ENCODE measurements around the gene COA1.
"Not testable (repeated sequence)": the region's sequence is repeated elsewhere in the genome, so short reads cannot be mapped to it uniquely, and the experiment has no call there.

COA1 gene

GRCh38 chr7:43726466-43726865, 2.9 kb downstream of the COA1 start:
- no peak for DNase-seq

GRCh38 chr7:43725251-43725650, 4.1 kb downstream of the COA1 start:
- DNase-seq = no peak

- no peak for DNase-seq
Measured at GRCh38 chr7:43723007-43723341, 6.3 kb downstream of the COA1 start.

GRCh38 chr7:43721193-43721806, 8.0 kb downstream of the COA1 start:
- DNase-seq = no peak

- no peak for DNase-seq
Measured at GRCh38 chr7:43716598-43716997, 12.7 kb downstream of the COA1 start.

- DNase-seq = not testable (repeated sequence)
Measured at GRCh38 chr7:43715966-43716365, 13.4 kb downstream of the COA1 start.

GRCh38 chr7:43711503-43711902, 17.8 kb downstream of the COA1 start:
- no peak for DNase-seq

- DNase-seq = not testable (repeated sequence)
Measured at GRCh38 chr7:43708055-43708454, 21.3 kb downstream of the COA1 start.

GRCh38 chr7:43703573-43703972, 25.8 kb downstream of the COA1 start:
- DNase-seq = no peak

GRCh38 chr7:43702974-43703373, 26.3 kb downstream of the COA1 start:
- no peak for DNase-seq

- DNase-seq = no peak
Measured at GRCh38 chr7:43701929-43702328, 27.4 kb downstream of the COA1 start.

GRCh38 chr7:43701500-43701854, 27.8 kb downstream of the COA1 start:
- no peak for DNase-seq

- no peak for DNase-seq
Measured at GRCh38 chr7:43700646-43701499, 28.4 kb downstream of the COA1 start.

- DNase-seq = no peak
Measured at GRCh38 chr7:43700059-43700501, 29.2 kb downstream of the COA1 start.

- DNase-seq = no peak
Measured at GRCh38 chr7:43698460-43699255, 30.7 kb downstream of the COA1 start.

GRCh38 chr7:43697690-43698089, 31.6 kb downstream of the COA1 start:
- DNase-seq = no peak

GRCh38 chr7:43695365-43695764, 34.0 kb downstream of the COA1 start:
- no peak for DNase-seq

GRCh38 chr7:43694399-43694748, 34.9 kb downstream of the COA1 start:
- DNase-seq = no peak

- no peak for DNase-seq
Measured at GRCh38 chr7:43693687-43694398, 35.5 kb downstream of the COA1 start.

- no peak for DNase-seq
Measured at GRCh38 chr7:43692582-43693373, 36.5 kb downstream of the COA1 start.

- DNase-seq = no peak
Measured at GRCh38 chr7:43691611-43692010, 37.7 kb downstream of the COA1 start.

GRCh38 chr7:43689115-43689514, 40.2 kb downstream of the COA1 start:
- no peak for DNase-seq

Measured in stimulated activated naive CD4-positive, alpha-beta T cell treated with Interleukin-2 at 50 U/mL for 16 hours (primary cell).